HG03108 (cell line): Measurements from ENCODE around the gene ABLIM2.
"Not testable (repeated sequence)": the region's sequence is repeated elsewhere in the genome, so short reads cannot be mapped to it uniquely, and the experiment has no call there.

ENCODE experiments used
- ATAC-seq: cut with Tn5 transposase; IDR thresholded peaks from one replicate; pipeline ENCODE4 v1.9.1; 2021; ENCODE audit warnings: moderate library complexity; ENCODE audit not compliant: unreplicated experiment

The ABLIM2 gene

DNA sequence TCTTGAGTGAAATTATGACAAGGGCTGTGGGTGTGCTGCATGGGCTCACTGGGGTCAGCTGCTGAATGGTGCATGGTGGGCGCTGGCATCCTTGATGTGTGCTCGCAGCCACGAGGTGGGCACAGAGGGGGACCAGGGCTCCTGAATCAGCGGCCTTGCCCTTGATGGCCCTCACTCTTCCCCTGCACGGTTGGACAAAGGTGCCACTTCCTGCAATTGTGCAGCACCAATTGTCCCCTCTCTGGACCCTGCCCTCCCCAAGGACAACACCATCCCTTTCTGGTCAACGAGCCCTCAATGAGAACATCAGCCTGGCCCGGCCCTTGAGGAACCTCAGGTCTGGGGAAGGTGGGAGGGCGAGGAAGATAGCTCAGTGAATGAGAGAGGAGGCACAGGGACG is 16.1 kb downstream of the ABLIM2 start:
- ATAC-seq: no peak

DNA sequence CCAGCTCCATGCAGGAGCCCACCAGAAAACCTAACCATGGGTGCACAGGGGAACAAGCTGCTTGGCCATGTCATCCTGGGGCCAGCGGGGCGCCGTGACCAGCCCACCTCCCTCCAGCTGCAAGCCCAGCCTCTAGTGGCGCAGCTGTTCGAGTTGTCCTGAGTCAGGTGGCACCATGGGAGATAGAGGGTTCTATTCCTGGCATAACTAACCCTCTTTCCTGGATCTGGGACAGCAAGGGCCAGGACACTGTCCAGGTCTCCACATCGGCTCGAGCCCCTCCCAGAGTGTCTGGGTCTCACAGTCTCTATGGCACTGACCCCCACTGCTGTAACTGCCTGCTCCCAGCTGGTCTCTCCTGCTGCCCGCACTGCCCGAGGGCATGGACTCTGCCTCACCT is 16.7 kb downstream of the ABLIM2 start:
- ATAC-seq: no peak

DNA sequence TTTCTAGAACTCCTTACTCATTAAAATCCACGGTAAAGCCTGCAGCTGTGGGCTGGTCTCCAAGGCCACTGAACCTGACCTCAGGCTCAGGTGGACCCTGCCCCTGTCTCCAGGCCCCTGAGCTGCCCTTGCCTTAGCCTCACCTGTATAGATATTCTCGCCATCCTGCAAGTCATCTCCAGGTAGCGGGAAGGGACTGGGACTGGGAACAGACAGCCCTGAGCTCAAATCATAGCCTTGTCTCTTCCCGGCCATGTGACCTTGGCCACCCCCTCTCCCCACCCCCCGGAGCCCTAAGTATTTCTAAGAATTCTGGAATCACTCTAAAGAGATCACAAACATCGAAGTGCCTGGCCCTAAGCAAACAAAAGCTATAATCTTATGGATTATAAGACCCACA is 17.7 kb downstream of the ABLIM2 start:
- no peak for ATAC-seq

DNA sequence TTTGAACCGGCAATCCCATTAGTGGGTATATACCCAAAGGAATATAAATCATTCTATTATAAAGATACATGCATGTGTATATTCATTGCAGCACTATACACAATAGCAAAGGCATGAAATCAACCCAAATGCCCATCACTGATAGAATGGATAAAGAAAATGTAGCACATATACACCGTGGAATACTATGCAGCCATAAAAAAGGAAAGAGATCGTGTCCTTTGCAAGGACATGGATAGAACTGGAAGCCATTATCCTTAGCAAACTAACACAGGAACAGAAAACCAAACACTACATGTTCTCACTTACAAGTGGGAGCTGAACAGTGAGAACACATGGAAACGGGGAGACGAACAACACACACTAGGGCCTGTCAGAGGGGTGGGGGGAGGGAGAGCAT is 18.9 kb downstream of the ABLIM2 start:
- not testable (repeated sequence) for ATAC-seq

DNA sequence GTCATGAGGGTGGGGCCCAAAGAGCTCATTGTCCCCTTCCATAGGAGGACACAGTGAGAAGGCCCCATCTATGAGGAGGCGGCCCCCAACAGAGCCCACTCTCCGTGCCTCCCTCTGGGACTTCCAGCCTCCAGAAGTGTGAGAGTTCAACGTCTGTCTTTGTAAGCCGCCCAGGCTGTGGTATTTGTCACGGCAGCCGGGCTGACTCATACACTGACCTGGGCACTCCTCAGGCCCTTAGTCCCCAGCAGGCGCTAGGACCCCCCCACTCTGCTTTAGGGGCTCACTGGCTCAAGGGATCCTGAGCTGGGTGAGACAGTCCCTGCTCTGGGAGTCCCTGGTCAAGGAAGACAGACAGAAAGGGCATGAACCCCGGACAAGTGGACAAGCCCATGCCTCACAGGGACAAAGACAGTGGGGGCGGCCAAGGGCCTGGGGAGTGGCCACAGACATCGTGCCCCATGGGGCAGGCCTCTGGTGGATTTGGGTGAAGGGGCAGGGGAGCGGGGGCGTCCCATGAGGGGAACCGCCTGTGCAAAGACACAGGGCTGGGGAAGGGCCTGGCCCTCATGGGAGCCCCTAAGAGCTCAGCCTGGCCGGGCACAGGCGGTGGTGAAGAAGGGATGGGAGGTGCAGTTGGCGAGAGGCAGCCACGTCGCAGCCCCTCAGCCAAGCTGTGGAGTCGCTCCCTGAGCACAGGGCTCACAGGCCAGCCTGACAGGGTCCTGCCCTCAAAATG is 21.5 kb downstream of the ABLIM2 start:
- no peak for ATAC-seq

DNA sequence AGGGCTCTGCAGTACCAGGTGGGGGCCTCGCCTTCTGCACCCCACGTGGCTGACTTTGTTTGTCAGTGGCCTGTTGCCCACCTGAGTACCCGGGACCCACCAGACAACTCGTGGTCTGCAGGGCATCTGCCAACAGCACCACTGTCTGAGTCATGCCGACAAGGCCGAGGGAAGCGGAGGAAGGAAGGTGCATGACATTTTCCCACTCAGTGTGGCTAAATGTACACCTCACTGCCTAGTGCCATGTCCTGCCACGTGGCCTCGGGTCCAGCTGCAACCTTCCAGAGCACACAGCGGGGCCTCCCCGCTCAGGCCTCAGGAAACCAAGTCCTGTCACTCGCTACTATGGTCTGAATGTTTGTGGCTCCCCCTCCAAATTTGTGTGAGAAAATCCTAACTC is 22.1 kb downstream of the ABLIM2 start:
- ATAC-seq: no peak

DNA sequence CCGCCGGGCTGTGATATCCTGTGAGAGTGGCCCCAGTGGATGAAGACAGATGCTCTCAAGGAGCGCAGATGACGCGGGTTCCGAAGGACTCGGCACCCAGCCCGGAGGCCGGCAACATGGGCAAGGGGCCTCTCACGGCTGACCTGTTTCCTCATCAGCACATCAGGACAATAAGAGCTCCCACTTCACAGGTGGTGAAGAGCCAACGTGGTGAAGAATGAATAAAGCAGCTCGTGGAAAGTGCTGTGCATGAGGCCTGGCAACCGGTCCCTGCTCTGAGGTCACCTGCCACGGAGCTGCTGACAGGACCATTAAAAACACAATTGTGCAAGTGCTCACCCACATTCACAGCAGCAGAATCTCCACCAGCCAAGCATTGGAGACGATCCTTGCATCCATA is 22.9 kb downstream of the ABLIM2 start:
- no peak for ATAC-seq

DNA sequence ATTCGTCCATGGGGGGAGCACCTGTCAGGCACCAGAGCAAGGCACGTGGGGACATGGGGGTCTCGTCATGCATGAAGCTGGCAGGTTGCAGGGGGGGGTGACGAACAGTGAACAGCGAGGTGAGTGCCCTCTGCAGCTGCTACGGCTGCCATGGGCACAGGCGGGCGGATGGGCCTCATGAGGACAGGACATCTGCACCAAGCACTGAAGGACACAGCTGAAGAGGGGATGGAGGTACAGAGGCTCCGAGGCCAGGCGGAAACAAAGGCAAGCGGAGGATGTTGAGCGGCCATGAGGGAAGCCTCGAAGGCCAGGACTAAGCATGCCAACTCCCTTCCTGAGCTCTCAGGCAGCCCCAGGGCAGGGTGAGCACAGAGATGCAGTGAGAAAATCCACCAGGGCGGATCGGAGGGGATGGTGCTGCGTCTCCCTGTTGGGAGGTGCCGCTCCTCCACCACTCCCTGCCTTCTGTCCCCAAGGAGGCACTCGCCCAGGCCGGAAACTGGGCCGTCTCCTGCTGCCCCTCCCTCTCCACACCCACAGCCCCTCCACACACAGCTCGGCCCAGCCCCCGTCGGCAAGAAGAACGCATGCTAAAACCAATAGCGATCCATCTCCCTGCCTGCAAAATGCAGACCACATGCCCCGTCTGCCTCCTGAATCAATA is 24.6 kb downstream of the ABLIM2 start:
- no peak for ATAC-seq

DNA sequence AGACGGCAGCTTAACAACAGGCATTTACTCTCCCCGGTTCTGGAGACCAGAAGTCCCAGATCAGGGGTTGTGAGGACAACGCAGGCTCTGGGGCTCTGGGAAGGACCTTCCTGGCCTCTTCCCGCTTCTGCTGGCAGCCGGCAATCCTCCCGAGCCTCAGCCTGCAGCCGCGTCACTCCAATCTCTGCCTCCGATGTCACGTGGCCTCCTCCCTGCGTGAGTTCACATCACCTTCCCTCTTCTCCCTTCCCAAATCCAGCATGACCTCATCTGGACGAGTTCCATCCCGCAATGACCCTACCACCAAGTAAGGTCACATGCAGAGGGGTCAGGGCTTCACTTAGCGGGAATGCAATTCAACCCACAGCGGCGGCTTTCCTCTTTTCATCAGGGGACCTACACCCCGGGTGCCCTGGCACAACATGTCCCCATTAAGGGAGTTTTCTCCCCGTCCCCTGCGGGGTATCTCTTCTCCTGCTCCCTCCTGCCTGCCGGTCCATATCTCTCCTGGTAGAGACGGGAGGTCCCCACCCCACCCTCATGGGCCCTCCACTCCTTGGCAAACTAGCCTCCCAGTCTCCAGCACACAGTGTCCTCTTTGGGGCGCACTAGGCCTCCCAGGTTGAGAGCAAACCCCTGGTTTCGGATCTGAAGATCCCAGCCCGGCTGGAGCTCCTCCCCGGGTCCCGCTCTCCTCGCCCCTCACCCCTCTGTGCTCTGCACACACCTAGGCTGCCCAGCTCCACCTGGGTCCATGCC is 25.5 kb downstream of the ABLIM2 start:
- ATAC-seq: no peak

DNA sequence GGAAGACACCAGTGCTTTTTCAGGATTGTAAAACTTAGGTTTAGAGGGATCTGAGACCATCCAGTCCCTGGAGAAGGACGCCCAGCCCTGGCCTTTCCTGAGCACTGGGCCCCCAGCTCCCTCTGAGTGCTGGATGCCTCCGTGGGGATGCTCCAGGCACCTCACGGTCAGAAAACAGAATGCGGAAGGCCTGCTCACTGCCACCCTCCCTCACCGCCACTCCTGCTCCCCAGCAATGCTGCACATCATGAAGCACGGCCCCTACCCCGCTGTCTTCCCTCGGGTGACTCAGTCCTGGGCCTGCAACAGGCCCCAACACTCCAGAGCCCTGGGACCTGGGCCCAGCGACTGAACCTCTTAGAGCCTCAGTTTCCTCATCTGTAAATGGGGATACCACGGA is 26.2 kb downstream of the ABLIM2 start:
- no peak for ATAC-seq

DNA sequence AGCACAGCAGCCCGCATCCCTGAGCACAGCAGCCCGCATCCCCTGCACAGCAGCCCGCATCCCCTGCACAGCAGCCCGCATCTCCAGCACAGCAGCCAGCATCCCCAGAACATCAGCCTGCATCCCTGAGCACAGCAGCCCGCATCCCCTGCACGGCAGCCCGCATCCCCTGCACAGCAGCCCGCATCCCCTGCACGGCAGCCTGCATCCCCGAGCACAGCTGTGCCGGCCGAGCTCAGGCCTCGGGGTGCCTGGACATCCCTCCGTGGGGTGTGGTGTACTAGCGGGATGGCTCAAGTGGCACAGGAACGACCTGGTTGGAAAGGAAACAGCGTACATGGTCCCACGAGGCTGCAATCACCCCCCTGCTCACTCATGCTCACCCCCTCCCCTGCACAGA is 26.8 kb downstream of the ABLIM2 start:
- ATAC-seq: no peak

DNA sequence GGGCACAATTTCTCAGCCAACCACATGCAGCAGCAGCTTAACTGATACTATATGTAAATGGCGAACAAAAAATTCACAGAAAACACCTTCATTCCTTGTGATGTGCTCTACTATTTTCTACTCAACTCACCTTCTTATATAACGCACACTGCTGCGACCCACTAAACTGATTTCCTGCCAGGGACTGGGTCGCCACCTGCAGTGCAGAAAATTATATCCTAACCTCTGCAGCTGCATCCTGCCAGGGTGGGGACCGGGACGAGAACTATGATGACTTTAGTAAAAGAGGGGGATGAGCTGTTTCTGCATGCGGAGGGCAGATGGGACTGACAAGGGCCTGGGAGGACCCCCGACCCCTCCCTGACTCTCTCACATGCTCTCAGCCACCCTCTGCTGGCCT is 27.4 kb downstream of the ABLIM2 start:
- ATAC-seq: no peak

DNA sequence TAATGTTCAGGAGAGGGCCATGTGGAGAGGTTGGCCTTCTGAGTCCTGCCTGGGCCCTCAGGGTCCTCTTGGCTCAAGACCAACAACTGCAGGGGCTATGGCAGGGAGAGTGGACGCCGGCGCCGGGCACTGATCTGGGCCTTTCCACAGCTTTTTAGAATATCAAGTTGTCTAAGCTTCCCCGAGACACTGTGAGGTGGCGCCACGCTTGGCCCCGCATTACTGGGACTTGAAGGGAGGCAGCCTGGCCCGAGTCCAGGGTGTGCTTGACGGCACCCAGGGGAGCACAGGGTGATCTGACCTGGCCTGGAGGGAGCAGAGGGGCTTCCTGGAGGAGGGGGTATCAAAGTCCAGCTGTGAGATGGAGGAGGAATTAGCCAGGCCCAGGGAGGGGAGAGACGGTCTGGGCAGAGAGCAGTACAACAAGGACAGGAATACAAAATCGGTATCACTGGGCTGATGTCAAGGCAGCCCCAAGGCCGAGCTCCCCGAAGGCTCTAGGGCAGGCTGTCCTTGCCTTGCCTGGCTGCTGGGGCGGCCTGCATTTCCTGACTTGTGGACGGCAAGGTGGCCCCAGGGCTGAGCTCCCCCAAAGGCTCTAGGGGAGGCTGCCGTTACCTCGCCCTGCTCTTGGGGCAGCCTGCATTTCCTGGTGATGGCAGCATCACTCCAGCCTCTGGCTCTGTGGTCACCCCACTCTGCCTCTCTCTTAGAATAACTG is 28.1 kb downstream of the ABLIM2 start:
- no peak for ATAC-seq

DNA sequence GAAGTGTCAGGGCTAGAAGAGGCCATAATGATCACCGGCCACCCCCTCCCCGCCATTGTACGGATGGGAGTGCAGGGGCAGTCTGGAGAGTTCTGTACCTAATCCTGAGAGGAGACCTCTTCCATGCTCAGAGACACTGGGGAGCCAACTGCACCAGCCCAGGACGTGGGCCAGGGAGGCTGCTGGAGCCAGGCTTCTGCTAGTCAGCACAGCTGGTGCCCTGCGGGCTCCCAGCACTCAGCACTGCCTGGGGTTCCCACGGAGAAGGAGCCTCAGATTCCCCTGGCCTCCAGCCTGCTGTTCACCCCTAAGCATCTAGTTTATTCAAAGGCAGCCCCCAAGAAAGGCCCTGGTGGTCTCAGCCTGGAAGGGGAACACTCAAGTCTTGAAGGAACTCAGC is 28.8 kb downstream of the ABLIM2 start:
- no peak for ATAC-seq

DNA sequence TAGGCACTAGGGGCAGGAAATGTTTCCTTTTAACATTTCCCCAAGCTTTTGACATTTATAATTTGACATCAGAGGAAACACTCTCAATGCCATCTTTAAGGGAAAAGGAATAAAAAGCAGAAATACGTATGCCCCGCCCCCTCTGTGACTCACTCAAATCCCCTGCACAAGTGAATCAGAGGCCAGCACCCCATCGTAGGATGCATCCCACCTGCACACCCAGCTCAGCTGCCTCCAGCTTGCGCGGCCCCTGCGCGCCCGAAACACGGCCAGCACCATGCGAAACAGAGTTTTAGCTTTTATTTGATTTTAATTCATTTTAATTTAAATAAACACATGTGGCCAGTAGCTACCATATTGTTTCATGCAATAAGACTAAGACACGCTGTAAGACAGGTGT is 29.5 kb downstream of the ABLIM2 start:
- ATAC-seq: no peak

DNA sequence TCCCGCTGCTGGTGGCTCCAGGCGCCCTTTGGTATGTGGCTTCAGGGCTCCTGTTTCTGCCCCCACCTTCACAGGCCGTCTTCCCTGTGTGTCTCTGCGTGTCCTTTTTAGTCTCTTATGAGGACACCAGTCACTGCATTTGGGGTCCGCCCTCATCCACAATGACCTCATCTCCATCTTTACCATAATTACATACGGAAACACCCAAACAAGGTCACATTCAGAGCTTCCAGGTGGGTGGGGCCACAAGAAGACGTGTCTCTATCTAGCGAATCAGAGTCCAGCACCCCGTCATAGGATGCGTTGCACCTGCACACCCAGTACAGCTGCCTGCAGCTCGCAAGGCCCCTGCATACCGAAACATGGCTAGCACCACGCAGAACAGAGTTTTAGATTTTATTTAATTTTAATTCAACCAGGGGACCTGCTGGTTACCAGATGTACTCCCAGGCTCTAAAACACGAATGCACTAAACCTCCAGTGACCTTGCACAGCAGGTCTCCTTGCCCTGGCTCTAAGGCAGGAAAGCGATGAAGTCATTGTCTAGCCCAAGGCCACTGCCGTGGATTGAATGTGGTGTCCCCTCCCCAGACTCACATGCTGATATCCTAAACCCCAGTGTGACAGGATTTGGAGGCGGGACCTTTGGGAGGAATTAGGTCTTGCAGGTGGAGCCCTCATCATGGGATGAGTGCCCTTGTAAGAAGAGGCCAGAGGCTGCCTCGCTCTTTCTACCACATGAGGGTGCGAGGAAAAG is 30.3 kb downstream of the ABLIM2 start:
- ATAC-seq: no peak

DNA sequence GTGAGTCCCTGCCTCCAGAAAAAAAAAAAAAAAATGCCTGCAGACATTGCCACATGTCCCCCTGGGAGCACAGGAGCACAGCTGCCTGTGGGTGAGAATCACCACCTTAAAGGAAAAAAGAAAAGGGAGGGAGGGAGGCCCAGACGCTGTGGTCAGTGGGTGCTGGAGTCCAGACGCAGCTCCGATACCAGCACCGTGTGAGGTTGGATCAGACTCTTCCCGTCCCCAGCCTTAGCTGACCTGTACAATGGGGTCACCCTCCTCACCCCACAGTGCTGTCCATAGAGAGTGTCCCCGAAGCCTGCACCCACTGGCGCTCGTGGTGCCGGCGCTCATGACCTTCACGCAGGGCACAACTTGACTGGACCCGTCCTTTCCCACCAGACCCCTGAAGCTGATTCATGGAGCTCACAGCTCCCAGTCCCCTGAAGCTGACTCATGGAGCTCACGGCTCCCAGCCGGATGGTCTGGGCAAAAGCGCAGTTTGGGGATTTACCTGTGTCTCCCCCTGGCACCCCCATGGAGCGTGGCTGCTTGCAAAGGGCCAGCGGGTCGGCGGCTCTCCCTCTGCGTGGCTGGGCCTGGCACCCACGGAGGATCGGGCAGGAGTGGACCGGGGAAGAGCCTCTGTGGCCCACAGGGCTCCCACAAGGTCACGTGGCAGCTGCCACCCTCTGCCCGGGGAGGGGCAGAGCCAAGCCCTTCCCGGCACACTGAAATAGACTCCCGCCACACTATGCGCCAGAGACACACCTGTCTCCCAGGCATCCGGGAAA is 31.4 kb downstream of the ABLIM2 start:
- ATAC-seq: no peak

DNA sequence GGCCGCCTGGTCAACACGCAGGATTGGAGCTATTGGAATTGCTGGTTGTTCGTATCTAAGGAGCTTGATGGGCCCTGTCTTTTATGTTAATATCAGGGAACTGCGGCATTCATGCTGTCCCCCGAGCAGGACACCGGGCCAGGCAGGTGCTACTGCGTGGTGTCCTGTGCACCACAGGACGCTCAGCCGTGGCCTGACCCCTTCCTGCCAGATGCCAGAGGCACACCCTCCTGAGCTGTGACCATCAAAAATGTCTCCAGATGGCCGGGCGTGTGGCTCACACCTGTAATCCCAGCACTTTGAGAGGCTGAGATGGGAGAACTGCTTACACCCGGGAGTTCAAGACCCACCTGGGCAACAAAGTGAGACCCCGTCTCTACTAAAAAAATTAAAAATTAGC is 32.1 kb downstream of the ABLIM2 start:
- ATAC-seq: no peak

DNA sequence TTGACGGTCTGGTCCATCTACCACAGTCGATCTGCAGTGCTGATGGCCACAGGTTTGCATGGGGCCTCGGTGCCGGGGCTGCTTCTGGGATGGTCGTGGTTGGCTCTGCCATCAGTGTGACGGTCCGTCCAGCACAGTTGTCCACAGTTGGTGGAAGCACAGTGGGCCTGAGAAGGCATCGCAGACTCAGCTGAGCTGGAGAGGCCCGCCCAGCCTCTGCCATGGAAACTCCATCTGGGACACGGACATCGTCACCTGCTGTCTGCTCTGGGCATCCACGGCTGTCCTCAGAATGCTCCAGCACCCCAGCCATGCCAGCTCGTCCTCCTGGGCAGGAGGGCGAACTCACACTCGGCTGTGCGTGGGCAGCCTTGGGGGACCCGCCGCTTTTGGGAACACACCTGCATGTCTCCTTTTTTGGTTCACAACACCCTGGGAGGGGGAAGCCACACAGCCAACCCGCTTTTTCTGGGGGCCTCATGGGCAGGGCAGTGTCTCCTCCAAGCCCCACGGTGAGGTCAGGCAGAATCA is 33.0 kb downstream of the ABLIM2 start:
- no peak for ATAC-seq

DNA sequence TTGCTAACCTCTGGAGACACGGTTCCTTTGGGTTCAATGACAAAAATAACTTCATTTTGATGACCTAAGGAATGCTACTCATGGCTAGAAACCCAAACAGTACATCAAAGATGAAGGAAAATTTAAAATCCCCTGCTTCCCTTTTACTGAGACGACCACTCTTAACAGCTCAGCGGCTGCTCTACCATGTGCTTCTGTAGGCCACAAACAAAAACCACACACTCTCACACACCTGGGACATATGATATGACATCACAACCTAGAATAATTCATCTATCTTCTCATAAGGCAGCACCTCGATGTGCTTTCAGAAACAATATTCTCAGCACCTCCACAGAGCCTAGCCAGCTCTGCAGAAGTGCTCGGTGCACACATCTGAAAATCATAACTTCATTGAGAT is 34.7 kb downstream of the ABLIM2 start:
- no peak for ATAC-seq
